Inflammatory macrophage treated with lipopolysaccharide for 1 hour (primary cell): ENCODE measurements around the gene COG7.
A peak's percentile ranks its signal among the peaks of the same experiment; 100 is the strongest.
"Not testable (repeated sequence)": the region's sequence is repeated elsewhere in the genome, so short reads cannot be mapped to it uniquely, and the experiment has no call there.

Experiments
- DNase-seq, 2 donors: peaks; one replicate each; pipeline ENCODE4 v3.0.0-alpha.2; 2020 to 2022

COG7 gene

DNA sequence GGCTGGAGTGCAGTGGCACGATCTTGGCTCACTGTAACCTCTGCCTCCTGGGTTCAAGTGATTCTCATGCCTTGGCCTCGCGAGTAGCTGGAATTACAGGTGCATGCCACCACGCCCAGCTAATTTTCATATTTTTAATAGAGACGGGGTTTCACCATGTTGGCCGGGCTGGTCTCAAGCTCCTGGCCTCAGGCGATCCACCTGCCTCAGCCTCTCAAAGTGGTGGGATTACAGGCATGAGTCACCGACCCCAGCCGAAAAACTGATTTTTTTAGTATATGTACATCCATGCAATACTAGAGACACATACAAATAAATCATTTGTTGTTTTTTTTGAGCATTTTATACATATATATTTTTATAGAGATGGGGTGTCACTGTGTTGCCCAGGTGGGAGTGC, 71.3 kb downstream of the COG7 start:
- not testable (repeated sequence) for DNase-seq

DNA sequence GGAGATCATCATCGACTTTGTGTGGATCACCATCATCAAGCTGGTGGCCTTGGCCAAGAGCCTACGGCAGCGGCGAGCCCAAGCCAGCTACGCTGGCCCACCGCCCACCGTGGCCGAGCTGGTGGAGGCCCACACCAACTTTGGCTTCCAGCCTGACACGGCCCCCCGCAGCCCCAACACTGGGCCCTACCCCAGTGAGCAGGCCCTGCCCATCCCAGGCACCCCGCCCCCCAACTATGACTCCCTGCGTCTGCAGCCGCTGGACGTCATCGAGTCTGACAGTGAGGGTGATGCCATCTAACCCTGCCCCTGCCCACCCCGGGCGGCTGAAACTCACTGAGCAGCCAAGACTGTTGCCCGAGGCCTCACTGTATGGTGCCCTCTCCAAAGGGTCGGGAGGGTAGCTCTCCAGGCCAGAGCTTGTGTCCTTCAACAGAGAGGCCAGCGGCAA, 72.5 kb downstream of the COG7 start:
- no peak for DNase-seq

DNA sequence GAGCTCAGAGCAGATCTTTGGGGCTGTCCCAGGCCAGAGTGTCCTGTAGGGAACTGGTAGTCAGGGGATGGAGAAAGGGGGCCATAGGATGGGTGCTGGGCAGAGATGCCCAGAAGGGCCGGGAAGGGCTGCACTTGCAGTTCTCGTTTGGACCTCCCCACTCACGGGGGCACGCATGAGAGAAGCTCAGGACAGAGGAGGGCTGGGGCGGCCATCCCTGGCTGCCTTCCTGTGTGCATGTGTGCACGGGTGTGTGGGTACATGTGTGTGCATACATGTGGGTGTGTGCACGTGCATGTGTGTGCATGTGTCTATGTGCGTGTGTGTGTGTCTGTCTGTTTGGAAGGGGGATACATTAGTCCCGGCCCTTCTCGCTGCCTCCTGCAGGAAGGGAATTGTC, 73.3 kb downstream of the COG7 start:
- DNase-seq, result no peak

DNA sequence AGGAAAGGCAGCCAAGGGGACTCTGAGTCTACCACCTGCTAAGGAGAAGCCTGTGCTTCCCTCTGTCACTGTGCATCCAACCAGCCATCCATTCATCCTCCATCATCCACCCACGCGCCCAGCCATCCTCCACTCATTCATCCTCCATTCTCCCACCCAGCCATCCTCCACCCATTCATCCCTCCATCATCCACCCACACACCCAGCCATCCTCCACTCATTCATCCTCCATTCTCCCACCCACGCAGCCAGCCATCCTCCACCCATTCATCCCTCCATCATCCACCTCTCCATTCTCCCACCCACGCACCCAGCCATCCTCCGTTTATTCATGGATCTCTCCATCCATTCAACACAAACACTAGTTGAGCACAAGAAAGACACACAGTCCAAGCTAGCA, 74.1 kb downstream of the COG7 start:
- no peak for DNase-seq

DNA sequence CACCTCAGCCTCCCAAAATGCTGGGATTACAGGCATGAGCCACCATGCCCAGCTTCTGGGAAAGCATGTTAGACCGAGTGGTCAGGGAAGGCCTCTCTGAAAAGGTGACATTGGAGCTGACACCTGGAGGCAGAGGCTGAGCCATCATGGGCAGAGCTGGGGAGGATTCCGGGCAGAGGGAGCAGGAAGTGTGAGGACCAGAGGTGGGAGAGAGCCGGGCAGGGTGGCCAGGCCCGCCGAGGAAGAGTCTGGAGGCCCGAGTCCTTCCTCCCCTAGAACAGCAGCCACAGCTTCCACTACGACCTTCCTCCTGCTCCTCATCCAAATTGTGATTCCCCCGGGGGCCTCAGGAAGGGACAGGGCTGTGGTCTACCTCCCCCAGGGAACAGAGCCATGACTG, 74.7 kb downstream of the COG7 start:
- no peak for DNase-seq

DNA sequence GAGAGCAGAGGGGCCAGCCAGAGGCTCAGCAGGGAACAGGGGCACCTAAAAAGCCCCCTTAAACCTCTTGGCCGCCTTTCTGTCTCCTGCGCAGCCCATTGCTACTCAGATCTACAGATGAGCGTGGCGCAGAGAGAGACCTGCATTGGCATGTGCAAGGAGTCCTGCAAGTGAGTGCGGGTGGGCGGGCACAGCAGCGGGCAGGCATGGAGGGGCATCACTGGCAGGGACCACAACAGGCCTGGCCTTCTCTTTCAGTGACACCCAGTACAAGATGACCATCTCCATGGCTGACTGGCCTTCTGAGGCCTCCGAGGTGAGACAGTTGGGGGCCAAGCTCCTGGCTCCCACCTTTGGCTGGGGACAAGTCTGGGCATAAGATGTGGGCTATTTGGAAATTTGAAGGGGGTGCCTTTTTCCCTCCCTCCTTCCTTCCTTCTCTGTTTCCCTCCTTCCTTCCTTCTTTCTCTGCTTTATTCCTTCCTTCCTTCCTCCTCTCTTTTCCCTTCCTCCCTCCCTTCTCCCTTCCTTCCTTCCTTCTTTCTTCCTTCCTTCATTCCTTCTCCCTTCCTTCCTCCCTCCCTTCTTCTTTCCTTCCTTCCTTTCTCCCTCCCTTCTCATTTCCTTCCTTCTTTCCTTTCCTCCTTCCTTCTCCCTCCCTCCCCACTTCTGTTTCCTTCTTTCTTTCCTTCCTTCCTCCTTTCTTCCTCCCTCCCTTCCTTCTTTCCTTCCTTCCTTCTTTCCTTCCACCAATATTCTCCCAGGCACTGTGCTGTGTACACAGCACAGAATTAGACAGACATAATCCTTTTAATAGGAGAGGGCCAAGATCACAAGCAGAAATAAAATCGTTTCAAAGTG, 75.7 kb downstream of the COG7 start:
- DNase-seq, result no peak

DNA sequence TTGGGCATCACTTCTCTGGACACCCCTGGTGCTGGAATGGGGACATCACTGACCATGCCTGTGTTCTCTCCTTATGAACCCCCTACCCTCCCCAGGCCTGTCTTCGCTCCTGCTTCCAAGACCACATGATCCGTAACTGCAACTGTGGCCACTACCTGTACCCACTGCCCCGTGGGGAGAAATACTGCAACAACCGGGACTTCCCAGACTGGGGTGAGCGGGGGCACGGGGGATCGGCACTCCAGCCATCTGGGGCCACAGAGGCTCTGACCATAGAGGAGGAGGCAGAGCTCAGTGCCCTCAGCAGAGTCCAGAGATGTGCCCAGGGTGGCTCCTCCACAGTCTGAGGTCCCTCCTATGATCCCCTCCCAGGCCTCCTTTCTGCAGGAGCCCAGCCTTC, 77.3 kb downstream of the COG7 start:
- no peak for DNase-seq

DNA sequence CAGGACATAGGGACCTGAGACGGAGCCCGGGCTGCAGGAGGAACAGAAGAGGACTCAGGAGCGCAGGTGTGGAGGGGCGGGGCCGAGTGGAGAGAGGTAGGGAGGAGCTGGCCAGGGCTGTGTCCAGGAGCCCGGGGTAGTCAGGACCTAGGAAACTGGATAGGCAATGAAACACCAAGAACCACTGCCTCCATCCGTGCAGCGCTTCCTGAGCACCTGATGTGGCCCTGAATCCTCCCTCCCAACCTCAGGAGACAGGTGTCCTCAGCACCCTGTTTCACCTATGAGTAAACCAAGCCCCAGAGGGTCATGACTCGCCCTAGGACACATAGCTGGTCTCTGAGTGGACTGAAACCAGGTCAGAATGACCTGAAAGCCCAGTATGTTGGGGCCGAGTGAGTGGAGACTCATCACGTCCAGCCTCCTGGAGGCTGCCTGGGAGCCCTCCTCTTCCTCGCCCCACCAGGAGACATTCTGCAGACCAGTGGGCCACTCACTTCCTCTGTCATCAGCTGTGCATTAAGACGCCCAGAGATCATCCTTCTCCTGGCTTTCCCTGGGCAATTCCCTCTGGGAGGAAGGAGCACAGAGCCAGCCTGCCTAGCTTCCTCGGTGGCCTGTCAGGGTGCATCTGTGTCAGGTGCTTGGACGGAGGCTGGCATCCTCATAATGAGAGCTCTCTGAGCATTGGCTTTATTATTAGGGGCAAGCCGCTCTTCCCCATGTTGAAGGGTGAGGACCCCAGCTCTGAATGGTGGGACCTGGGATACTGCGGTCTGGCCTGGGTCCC, 78.1 kb downstream of the COG7 start:
- no peak for DNase-seq

DNA sequence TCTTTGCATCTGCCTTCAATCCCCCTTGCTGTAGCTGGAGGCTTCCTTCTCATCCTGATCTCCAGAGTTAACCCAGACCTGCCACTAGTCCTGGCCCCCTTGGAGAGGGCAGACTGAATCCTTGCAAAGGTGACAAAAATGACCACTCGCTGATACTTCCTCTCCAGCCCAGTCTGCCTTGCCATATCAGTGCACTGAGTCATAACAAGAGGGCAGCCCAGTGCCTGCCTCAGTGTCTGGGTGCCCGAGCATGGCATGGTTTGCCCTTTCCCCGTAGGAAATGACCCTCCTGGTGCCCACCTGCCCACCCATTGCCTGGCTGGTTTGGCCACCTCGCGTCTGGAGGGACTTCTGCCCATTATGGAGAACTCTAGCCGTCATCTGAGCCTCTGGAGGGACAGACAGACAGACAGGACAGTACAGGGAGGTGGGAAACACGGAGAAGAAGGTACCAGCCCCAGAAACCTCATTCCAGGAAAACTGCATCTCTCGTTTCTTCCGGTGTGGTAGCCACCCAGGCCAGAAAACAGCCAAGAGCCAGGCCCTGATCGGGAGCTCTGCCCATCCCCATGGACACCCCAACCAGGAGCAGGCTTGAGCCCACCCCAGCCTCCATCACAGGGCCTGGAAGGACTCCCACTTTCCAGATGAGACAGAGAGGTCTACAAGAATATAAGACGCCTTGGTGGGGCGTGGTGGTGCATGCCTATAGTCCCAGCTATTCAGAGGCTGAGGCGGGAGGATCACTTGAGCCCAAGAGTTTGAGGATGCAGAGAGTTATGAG, 79.4 kb downstream of the COG7 start:
- DNase-seq, result no peak

DNA sequence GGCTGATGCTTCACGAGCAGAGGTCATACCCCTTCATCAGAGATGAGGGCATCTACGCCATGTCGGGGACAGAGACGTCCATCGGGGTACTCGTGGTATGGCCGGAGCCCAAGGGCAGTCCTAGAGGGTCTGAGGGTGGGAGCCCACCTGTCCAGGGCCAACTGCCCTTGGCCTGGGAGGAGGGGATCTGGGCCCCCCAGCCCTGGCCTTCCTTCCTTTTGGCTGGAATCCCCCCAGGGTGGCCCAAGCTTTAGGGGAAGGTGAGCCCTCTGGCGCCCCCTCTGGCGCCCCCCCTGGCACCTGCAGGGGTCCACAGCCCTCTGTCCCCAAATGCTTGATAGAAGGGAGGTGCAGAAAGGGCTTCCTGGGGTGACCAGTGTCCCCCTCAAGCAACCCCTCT, 81.6 kb downstream of the COG7 start:
- DNase-seq, result no peak

DNA sequence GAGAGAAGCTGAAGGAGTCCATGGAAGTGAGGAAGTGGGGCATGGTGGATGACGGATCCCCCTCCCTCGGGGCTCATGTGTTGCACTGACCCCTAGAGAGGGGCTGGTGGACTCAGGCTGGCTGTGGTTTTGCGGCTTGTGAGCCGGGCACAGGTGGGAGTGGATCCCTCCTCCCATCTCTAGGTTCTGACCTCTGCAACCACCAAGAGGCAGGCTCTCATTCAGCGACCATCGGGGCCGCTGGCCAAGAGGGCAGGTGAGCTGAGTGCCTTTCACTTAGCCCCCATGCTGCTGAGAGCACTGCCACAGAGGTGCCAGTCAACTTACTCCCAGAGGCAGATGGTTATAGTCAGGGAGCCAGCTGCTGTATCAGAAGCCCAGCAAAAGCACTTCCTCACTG, 83.6 kb downstream of the COG7 start:
- no peak for DNase-seq

DNA sequence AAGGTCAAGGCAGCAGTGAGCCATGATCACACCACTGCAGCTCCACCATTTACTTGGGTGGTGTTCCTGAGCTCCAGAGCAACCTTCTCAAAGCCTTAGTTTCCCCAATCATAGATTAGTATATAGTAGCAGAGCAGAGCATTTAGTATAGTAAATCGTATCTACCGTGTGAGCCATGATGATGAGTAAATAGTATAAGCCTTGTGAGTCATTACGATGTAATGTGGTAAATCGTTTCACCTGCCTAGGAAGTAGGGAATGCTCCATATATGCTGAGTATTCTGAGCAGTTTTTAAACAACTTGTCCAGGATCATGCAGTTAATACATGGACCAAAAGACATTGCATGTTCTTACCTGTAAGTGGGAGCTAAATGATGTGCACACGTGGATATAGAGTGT, 84.5 kb downstream of the COG7 start:
- DNase-seq, result no peak

DNA sequence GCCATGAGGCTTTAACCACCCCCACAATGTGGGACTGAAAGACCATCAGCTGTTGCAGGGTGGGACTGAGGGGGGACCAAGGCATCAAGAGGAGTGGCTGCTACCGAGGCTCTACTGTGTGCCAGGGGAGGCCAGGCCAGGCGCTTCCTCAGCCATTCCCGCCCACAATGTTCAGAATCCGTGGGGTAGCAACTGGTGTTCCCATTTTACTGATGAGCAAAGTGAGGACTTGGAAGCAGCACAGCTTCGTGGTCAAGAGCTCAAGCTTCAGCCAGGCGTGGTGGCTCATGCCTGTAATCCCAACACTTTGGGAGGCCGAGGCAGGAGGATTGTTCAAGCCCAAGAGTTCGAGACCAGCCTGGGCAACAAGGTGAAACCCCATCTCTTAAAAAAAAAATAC, 85.0 kb downstream of the COG7 start:
- no peak for DNase-seq

DNA sequence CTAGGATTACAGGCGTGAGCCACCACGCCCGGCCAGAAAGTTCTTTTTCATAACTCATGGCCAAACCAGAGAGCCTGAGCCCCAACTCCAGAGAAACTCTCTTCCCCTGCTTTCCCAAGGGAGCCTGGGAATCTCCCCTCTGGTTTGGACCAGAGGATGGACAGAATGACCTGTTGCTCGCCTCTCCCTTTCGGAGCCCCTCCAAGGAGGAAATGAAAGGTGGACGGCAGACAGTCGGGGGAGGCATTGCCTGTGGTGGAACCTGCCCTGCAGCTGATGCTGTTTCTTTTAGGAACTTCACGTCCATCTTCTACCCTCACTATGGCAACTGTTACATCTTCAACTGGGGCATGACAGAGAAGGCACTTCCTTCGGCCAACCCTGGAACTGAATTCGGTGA, 85.4 kb downstream of the COG7 start:
- DNase-seq, result no peak

DNA sequence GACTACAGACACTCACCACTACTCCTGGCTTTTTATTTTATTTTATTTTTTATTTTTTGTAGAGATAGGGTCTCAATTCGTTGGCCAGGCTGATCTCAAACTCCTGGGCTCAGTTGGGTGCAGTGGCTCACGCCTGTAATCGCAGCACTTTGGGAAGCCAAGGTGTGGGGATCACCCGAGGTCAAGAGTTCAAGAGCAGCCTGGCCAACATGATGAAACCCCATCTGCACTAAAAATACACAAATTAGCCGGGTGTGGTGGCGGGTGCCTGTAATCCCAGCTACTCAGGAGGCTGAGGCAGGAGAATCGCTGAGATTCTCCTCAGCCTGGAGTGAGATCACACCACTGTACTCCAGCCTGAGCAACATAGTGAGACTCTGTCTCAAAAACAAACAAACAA, 86.6 kb downstream of the COG7 start:
- DNase-seq, result not testable (repeated sequence)

DNA sequence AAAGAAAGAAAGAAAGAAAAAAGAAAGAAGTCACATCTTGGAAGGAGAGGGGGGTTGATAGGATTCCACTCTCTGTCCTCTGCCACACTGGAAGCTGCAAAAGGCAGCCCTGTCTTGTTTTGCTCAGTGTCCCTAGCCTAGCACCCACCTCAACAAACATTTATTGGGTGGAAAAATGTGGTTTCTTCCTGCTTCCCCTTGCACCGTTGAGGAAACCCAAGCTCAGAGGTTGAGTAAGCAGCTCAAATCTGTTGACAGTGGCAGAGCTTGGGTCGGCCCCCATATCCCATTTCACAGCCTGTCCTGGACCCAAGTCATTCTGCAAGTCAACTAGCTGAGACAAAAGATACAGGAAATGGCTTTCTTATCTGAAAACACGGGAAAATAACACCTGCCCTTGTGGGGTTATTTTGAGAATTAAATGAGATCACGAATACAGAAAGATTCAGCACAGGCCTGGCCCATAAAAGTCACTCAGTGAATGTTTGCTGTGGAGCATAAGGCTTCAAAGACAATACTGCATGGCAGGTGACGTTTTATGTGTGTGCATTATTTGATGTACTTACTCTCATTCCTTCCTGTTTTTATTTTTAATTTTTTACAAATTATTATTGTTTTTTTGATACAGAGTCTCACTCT, 87.3 kb downstream of the COG7 start:
- peak in 1 of 2 donors; percentile 1 for DNase-seq

DNA sequence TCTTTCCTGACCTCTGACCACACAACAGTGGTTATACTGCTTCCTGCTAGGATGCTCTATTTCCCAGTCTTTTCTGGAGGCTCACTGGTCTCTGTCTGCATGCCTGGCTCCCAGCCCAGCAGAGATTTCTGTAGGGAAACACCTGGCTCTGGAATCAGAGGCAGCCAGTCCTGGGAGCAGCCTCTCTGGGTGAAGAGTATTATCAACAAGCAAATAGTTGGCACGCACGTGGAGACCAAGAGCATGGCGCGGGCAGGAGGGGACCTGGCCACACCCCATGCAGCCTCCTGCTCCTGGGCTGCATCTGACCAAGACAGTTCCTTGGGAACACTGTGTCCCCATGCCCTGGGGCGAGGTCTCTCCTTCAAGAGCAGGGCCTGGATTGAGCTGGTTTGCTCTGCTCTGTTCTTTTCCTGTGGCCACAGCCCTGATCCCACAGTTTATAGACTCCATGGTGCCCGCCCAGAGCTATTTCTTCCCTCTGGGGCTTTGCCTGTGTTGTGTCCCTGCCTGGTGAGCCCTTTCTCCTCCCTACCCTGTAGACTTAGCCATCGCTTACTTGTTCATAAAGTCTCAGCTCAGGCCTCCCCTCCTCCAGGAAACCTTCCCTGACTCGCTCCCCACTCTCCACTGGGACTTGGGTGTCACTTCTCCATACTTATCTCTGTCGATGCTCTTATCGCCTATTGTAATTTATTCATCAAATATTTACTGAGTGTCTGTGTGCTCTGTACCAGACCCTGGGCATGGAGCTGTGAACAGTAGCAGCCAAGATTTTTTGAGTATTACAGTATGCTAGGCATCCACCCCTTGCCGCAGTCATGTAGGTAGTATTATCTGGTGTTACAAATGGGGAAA, 90.3 kb downstream of the COG7 start:
- no peak for DNase-seq

DNA sequence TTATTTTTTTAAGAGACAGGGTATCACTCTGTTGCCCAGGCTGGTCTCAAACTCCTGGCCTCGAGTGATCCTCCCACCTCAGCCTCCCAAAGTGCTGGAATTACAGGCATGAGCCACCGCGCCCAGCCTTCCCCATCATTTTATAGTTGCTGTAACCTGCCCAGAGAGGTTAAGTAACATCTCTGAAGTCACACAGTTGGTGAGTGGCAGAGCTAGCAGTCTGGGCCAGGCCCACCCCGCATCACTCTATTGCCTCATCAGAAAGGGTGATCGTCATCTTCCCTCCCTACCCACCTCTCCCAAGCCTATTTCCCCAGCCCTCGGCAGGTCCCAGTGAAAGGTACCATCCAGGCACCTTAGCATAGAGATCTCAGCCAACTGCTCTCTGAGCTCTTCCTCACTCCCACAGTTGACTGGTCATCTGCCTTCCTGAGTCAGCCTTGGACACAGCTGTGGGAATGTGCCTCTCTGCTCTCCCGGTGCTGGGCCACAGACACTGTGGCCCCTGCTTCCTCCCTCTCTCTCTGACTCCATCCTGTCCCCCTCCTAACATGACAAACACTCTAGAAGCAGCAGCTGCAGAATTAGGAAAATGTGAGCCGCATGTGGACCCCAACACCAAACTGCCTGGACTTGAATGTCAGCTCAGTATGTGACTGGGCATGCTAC, 93.8 kb downstream of the COG7 start:
- DNase-seq, result no peak

DNA sequence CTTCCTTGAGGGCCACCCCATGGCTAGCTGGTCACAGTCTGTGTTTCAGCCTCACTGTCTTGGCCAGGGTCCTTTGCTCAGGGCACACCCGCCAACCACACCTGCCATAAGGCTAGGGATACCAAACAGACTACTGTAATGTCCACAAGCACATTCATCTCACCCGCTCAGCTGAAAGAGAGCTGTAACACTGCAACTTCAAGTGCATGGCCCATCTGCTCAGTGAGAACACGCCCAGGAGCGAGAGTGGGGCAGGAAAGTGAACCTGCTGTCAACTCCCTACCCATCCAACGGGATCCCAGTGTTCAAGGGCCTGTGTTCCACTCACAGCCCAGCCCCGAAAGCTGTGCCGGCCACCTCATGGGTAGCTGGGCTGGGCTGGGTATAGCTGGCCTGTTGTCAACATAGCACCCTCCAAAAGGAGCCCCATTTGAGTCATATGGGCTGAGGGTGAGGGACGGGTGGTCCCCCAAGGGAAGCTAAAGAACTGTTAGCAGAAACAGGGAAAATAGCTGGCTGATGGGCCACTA, 95.2 kb downstream of the COG7 start:
- no peak for DNase-seq

DNA sequence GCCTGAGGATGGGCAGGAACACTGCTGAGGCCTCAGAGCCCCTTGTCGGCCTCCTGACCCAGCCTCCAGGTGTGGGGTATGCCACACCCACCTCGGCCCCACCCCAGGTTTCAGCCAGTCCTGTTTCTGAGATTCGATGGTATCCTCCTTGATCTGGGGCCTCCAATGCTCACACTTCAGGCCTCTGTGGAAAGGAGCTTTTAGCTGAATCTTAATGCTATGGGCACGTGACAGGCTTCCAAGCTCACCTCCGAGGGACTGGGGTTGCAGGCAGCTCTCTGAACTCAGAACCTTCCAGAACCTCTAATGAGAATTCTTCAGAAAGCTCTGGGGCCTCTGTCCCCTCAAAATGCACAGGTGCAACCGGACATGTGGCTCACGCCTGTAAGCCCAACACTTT, 96.0 kb downstream of the COG7 start:
- DNase-seq, result no peak

DNA sequence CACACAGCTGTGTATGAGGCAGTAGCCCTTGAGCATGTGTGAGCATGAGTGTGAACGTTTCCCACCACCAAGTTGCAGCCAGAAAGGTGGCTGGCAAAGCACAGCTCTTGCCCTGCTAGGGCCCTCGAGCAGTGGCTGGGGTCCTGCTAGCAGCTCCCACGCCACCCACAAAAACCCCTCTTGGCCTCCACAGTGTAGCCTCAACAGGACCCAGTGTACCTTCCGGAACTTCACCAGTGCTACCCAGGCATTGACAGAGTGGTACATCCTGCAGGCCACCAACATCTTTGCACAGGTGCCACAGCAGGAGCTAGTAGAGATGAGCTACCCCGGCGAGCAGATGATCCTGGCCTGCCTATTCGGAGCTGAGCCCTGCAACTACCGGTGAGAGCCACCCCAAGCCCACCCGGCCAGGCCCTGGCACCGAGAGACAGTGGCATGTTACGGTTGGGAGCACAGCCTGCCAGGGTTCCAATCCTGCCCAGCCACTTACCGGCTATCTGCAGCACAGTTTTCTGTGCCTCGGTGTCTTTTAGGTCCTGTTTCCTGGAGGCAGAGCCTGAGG, 97.8 kb downstream of the COG7 start:
- DNase-seq, result no peak
